Measurements from ENCODE around the gene RPL36.

RPL36 gene

GRCh38 chr19:5643060-5643459 is 47.0 kb upstream of the RPL36 start:
- Histone ChIP-seq H3K4me1 (ENCODE audit: low read length) (no peaks in the 10 kb centered on the region), H4K20me1 (ENCODE audit: insufficient read depth, low read length) (peaks cover 47% of the 10 kb centered on the region), H3K27ac (ENCODE audit: low read length) (no peak overlapping the region), H3K4me2 (ENCODE audit: low read depth, low read length) (no peak overlapping the region), H3K9me2 (replicated peaks; ENCODE audit: insufficient read depth, low read length) (no peaks in the 10 kb centered on the region), H3F3A (ENCODE audit: insufficient read depth, low read length) (no peaks in the 10 kb centered on the region), H3K4me3 (ENCODE audit: low read length) (no peak overlapping the region), H3K27me3 (replicated peaks; ENCODE audit: insufficient read depth, low read length) (no peaks in the 10 kb centered on the region), H2AFZ (ENCODE audit: low read length) (no peak overlapping the region), H3K79me2 (ENCODE audit: low read length) (peaks cover 100% of the 10 kb centered on the region), H3K9me3 (replicated peaks; ENCODE audit: insufficient read depth, low read length) (no peaks in the 10 kb centered on the region), H3K36me3 (replicated peaks; ENCODE audit: insufficient read depth, low read length) (peaks cover 43% of the 10 kb centered on the region), H3K9ac (ENCODE audit: low read length) (no peak overlapping the region)
- no peak for DNase-seq
- no peak for TF ChIP-seq EZH2 (optimal IDR thresholded peaks at IDR 0.05; ENCODE audit: low read depth, low read length)
- TF ChIP-seq EZH2phosphoT487 (IDR thresholded peaks at IDR 0.05; ENCODE audit: low read length), result no peak
- TF ChIP-seq, protein P1, sequence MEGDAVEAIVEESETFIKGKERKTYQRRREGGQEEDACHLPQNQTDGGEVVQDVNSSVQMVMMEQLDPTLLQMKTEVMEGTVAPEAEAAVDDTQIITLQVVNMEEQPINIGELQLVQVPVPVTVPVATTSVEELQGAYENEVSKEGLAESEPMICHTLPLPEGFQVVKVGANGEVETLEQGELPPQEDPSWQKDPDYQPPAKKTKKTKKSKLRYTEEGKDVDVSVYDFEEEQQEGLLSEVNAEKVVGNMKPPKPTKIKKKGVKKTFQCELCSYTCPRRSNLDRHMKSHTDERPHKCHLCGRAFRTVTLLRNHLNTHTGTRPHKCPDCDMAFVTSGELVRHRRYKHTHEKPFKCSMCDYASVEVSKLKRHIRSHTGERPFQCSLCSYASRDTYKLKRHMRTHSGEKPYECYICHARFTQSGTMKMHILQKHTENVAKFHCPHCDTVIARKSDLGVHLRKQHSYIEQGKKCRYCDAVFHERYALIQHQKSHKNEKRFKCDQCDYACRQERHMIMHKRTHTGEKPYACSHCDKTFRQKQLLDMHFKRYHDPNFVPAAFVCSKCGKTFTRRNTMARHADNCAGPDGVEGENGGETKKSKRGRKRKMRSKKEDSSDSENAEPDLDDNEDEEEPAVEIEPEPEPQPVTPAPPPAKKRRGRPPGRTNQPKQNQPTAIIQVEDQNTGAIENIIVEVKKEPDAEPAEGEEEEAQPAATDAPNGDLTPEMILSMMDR (IDR thresholded peaks at IDR 0.05; ENCODE audit: low read length), result no peak

- H4K20me1 ChIP-seq (ENCODE audit: insufficient read depth, low read length), result peaks cover 50% of the 10 kb centered on the region
- H3K36me3 ChIP-seq (replicated peaks; ENCODE audit: insufficient read depth, low read length), result peaks cover 48% of the 10 kb centered on the region
Observed at GRCh38 chr19:5644037-5644436, 46.1 kb upstream of the RPL36 start.

GRCh38 chr19:5645409-5645808 is 44.7 kb upstream of the RPL36 start:
- Histone ChIP-seq H3K9me2 (replicated peaks; ENCODE audit: insufficient read depth, low read length) (no peaks in the 10 kb centered on the region), H3K9ac (ENCODE audit: low read length) (no peak overlapping the region), H3K36me3 (replicated peaks; ENCODE audit: insufficient read depth, low read length) (peaks cover 55% of the 10 kb centered on the region)

More at GRCh38 chr19:5644037-5644436, 46.1 kb upstream of the RPL36 start:
- Histone ChIP-seq H3K4me1 (ENCODE audit: low read length) (no peaks in the 10 kb centered on the region), H3F3A (ENCODE audit: insufficient read depth, low read length) (no peaks in the 10 kb centered on the region), H3K4me2 (ENCODE audit: low read depth, low read length) (no peak overlapping the region), H2AFZ (ENCODE audit: low read length) (no peak overlapping the region), H3K9me2 (replicated peaks; ENCODE audit: insufficient read depth, low read length) (no peaks in the 10 kb centered on the region), H3K27ac (ENCODE audit: low read length) (no peak overlapping the region), H3K9ac (ENCODE audit: low read length) (no peak overlapping the region), H3K9me3 (replicated peaks; ENCODE audit: insufficient read depth, low read length) (no peaks in the 10 kb centered on the region), H3K27me3 (replicated peaks; ENCODE audit: insufficient read depth, low read length) (no peaks in the 10 kb centered on the region), H3K4me3 (ENCODE audit: low read length) (no peak overlapping the region), H3K79me2 (ENCODE audit: low read length) (peaks cover 96% of the 10 kb centered on the region)
- TF ChIP-seq EZH2 (optimal IDR thresholded peaks at IDR 0.05; ENCODE audit: low read depth, low read length) (no peak), EZH2phosphoT487 (IDR thresholded peaks at IDR 0.05; ENCODE audit: low read length) (no peak)
- no peak for DNase-seq

DNA sequence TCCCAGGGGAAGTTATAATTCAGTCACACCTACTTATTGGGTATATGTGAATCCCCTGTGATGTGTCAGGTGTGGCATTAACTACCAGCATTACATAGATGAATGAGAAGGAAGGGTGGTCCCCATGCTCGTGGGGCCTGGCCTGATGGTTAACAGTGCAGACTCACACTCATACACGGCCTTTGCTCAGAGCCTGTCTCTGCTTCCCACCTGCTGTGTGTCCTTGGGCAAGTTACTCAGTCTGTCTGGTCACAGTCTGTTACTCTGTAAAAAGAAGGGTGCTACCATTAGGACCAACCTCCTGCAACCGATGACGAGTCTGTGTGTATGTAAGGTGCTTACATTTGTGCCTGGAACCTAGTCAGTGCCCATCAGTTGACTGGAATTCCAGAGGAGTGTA is 43.4 kb upstream of the RPL36 start:
- H3K79me2 ChIP-seq (ENCODE audit: low read length), result peaks cover 84% of the 10 kb centered on the region

More at GRCh38 chr19:5645409-5645808, 44.7 kb upstream of the RPL36 start:
- Histone ChIP-seq H3K27me3 (replicated peaks; ENCODE audit: insufficient read depth, low read length) (no peaks in the 10 kb centered on the region), H3K4me1 (ENCODE audit: low read length) (no peaks in the 10 kb centered on the region), H3K9me3 (replicated peaks; ENCODE audit: insufficient read depth, low read length) (no peaks in the 10 kb centered on the region), H3K4me3 (ENCODE audit: low read length) (no peak overlapping the region), H3K79me2 (ENCODE audit: low read length) (peaks cover 89% of the 10 kb centered on the region), H3K27ac (ENCODE audit: low read length) (no peak overlapping the region), H2AFZ (ENCODE audit: low read length) (no peak overlapping the region), H3F3A (ENCODE audit: insufficient read depth, low read length) (no peaks in the 10 kb centered on the region), H4K20me1 (ENCODE audit: insufficient read depth, low read length) (peaks cover 50% of the 10 kb centered on the region), H3K4me2 (ENCODE audit: low read depth, low read length) (no peak overlapping the region)
- TF ChIP-seq, protein P1 (IDR thresholded peaks at IDR 0.05; ENCODE audit: low read length), result no peak
- no peak for TF ChIP-seq EZH2phosphoT487 (IDR thresholded peaks at IDR 0.05; ENCODE audit: low read length)
- no peak for TF ChIP-seq EZH2 (optimal IDR thresholded peaks at IDR 0.05; ENCODE audit: low read depth, low read length)
- no peak for DNase-seq

More for the DNA sequence above, 43.4 kb upstream of the RPL36 start:
- Histone ChIP-seq H3K27ac (ENCODE audit: low read length) (no peak overlapping the region), H3K36me3 (replicated peaks; ENCODE audit: insufficient read depth, low read length) (peaks cover 58% of the 10 kb centered on the region), H3K9ac (ENCODE audit: low read length) (no peak overlapping the region), H3K9me3 (replicated peaks; ENCODE audit: insufficient read depth, low read length) (no peaks in the 10 kb centered on the region), H4K20me1 (ENCODE audit: insufficient read depth, low read length) (peaks cover 37% of the 10 kb centered on the region), H3K9me2 (replicated peaks; ENCODE audit: insufficient read depth, low read length) (no peaks in the 10 kb centered on the region), H3K4me2 (ENCODE audit: low read depth, low read length) (no peak overlapping the region), H3K4me1 (ENCODE audit: low read length) (no peaks in the 10 kb centered on the region), H3K27me3 (replicated peaks; ENCODE audit: insufficient read depth, low read length) (no peaks in the 10 kb centered on the region), H3F3A (ENCODE audit: insufficient read depth, low read length) (no peaks in the 10 kb centered on the region), H3K4me3 (ENCODE audit: low read length) (no peak overlapping the region), H2AFZ (ENCODE audit: low read length) (no peak overlapping the region)
- TF ChIP-seq, protein P1 (IDR thresholded peaks at IDR 0.05; ENCODE audit: low read length), result no peak
- TF ChIP-seq EZH2phosphoT487 (IDR thresholded peaks at IDR 0.05; ENCODE audit: low read length) (no peak), EZH2 (optimal IDR thresholded peaks at IDR 0.05; ENCODE audit: low read depth, low read length) (no peak)
- no peak for DNase-seq
